Activated T-cell treated with anti-CD3 and anti-CD28 coated beads, Interleukin-2, amount 50 U/mL, for 4 hours (primary cell): ENCODE data around the gene SPANXN1. TPM values are rescaled to one million over a fixed set of nuclear protein-coding genes. Genes with fewer than 3 reads are reported as not detected.
"Not testable (repeated sequence)": the region's sequence is repeated elsewhere in the genome, so short reads cannot be mapped to it uniquely, and the experiment has no call there.

Experiments
- ATAC-seq, 2 donors: fragments of 200-7000 bp; cut with Tn5 transposase; one replicate each; pipeline ENCODE4 v1.10.0; 2021
- DNase-seq: peaks from one replicate; pipeline ENCODE4 v3.0.0-alpha.2; 2020
- H3K27me3 Mint-ChIP-seq: one replicate; pipeline ENCODE4 v1.8.0; 2021; ENCODE audit warnings: low read depth, mixed read lengths
- H3K36me3 Mint-ChIP-seq: one replicate; pipeline ENCODE4 v1.8.0; 2022; ENCODE audit warnings: mixed read lengths; ENCODE audit not compliant: insufficient read depth
- H3K4me1 Mint-ChIP-seq: one replicate; pipeline ENCODE4 v1.8.0; 2021; ENCODE audit warnings: low read depth, mixed read lengths
- H3K4me3 Mint-ChIP-seq: one replicate; pipeline ENCODE4 v1.8.0; 2021; ENCODE audit warnings: mild to moderate bottlenecking, moderate library complexity, mixed read lengths
- H3K9me3 Mint-ChIP-seq: one replicate; pipeline ENCODE4 v1.8.0; 2021; ENCODE audit warnings: mixed read lengths
- total RNA-seq, 3 donors: library from RNA; stranded (reverse); gene quantifications; one replicate each; pipeline ENCODE4 v1.2.1, GENCODE V29; 2021

SPANXN1 gene, protein sequence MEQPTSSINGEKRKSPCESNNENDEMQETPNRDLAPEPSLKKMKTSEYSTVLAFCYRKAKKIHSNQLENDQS
- not detected for total RNA-seq

DNA sequence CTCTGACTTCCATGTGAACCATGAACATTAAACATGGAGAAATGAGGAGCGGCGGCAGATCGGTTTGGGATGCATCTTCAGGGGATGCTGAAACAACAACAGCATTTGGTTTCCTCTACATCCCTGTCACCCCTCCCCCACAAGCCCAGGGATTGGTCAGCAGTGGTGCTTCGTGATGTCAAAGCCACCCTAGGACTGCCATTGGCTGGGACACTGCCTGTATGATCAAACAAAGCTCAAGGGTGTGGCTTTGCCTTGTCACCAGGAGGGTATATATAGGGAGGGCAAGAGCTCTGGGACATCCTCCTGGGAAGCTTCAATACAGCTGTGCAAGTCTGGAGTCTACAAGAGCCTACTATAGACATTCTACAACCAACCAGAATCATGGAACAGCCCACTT, at the start of gene SPANXN1:
Gene SPANXN1 (plus strand): TSS at position 301 of the 400 bp plus-strand sequence. CDS start 84 bp downstream, at position 385.
- not testable (repeated sequence) for DNase-seq, H3K4me3 Mint-ChIP-seq, H3K36me3 Mint-ChIP-seq, H3K4me1 Mint-ChIP-seq, H3K27me3 Mint-ChIP-seq, ATAC-seq
- peaks cover 11% of the 10 kb centered on the region for H3K9me3 Mint-ChIP-seq

DNA sequence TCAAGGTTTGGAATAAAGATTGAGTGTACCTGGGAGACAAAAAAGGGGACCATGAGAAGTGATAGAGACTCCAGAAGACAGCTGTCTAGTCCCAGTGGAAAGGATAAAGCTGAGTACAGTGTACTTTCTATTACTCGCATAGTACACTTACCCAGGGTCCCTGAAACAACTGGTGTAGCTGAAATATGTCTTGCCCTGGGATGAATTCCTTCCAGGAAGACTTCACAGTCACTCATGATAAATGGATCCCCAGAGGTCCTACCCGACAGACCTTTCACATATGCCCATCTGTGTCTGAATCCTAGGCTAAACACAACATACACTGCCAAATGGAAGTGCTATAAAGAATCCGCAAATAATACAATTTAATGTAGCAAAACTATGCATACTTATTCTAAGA, 48.2 kb upstream of the SPANXN1 start:
- H3K9me3 Mint-ChIP-seq, result no peaks in the 10 kb centered on the region
- no peak overlapping the region for H3K4me3 Mint-ChIP-seq
- H3K27me3 Mint-ChIP-seq, result no peaks in the 10 kb centered on the region
- no peaks in the 10 kb centered on the region for H3K4me1 Mint-ChIP-seq
- DNase-seq, result no peak
- no peaks in the 10 kb centered on the region for H3K36me3 Mint-ChIP-seq
- ATAC-seq, result no peak

DNA sequence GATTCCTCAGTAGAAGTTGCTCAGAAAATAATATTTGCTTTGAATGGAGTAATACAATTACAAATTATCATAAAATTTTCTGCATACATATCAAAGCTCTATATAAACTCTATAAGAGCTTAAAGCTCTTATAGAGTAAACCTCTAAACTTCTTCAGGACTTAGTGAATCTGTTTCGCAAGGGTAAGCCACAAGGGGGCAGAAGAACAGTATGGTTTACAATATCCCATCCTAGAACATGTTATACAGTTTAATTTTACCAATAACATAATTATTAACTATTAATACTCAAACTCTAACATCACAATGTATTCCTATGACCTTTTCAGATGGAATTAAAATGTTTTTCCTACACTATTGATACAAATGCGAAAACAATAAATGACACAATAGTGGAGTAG, 33.8 kb upstream of the SPANXN1 start:
- Mint-ChIP-seq H3K36me3 (no peaks in the 10 kb centered on the region), H3K9me3 (no peaks in the 10 kb centered on the region), H3K27me3 (no peaks in the 10 kb centered on the region), H3K4me1 (no peaks in the 10 kb centered on the region), H3K4me3 (no peak overlapping the region)
- no peak for ATAC-seq
- no peak for DNase-seq

DNA sequence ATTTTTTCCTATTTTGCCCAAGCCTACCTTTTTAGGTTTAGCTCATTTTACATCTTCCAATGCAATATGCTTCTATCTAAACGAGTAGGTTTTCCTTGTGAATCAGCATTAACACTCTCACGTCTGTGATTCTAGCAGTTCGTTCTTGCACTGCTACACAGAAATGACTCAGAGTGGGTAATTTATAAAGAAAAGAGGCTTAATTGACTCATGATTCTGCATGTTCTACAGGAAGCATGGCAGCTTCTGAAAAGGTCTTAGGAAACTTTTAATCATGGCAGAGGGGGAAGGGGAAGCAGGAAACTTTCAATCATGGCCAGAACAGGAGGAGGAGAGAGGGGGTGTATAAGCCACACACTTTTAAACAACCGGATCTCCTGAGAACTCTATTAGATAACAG, 44.9 kb downstream of the SPANXN1 start:
- H3K4me3 Mint-ChIP-seq, result no peak overlapping the region
- DNase-seq (no peak), ATAC-seq (no peak)
- H3K36me3 Mint-ChIP-seq, result no peaks in the 10 kb centered on the region
- no peaks in the 10 kb centered on the region for H3K27me3 Mint-ChIP-seq
- no peaks in the 10 kb centered on the region for H3K4me1 Mint-ChIP-seq
- H3K9me3 Mint-ChIP-seq, result no peaks in the 10 kb centered on the region
